ENCODE results near the gene GPR152.
A peak's percentile ranks its signal among the peaks of the same experiment; 100 is the strongest.
"Not testable (repeated sequence)": the region's sequence is repeated elsewhere in the genome, so short reads cannot be mapped to it uniquely, and the experiment has no call there.

GPR152 gene

GRCh38 chr11:67427364-67427859 is 25.1 kb downstream of the GPR152 start:
- not testable (repeated sequence) for DNase-seq (ENCODE audit: low read depth in 2 of 2)

- DNase-seq (ENCODE audit: low read depth in 2 of 2) = no peak
These were observed 28.5 kb downstream of the GPR152 start for GRCh38 chr11:67423891-67424613.

- no peak for DNase-seq (ENCODE audit: low read depth in 2 of 2)
These were observed 29.1 kb downstream of the GPR152 start for GRCh38 chr11:67423466-67423865.

- no peak for DNase-seq (ENCODE audit: low read depth in 2 of 2)
These were observed 29.6 kb downstream of the GPR152 start for GRCh38 chr11:67422891-67423290.

- no peak for DNase-seq (ENCODE audit: low read depth in 2 of 2)
These were observed 31.0 kb downstream of the GPR152 start for GRCh38 chr11:67421430-67422031.

- DNase-seq (ENCODE audit: low read depth in 2 of 2) = peak; percentile 96 to 98
These were observed 31.7 kb downstream of the GPR152 start for GRCh38 chr11:67420646-67421429.

GRCh38 chr11:67420147-67420645 is 32.3 kb downstream of the GPR152 start:
- no peak for DNase-seq (ENCODE audit: low read depth in 2 of 2)

- DNase-seq (ENCODE audit: low read depth in 2 of 2) = no peak
These were observed 33.0 kb downstream of the GPR152 start for GRCh38 chr11:67419325-67420049.

- no peak for DNase-seq (ENCODE audit: low read depth in 2 of 2)
These were observed 33.9 kb downstream of the GPR152 start for GRCh38 chr11:67418476-67419281.

GRCh38 chr11:67417425-67417824 is 35.1 kb downstream of the GPR152 start:
- no peak for DNase-seq (ENCODE audit: low read depth in 2 of 2)

GRCh38 chr11:67416416-67417335 is 35.9 kb downstream of the GPR152 start:
- peak; percentile 59 to 63 for DNase-seq (ENCODE audit: low read depth in 2 of 2)

- DNase-seq (ENCODE audit: low read depth in 2 of 2) = no peak
These were observed 36.8 kb downstream of the GPR152 start, which contains the start of gene CARNS1 for GRCh38 chr11:67415501-67416304. CARNS1 (plus strand) TSS chr11:67415678; CDS start chr11:67416200, 522 bp downstream.

- DNase-seq (ENCODE audit: low read depth in 2 of 2) = no peak
These were observed 39.2 kb downstream of the GPR152 start for GRCh38 chr11:67413266-67413849.

- no peak for DNase-seq (ENCODE audit: low read depth in 2 of 2)
These were observed 39.9 kb downstream of the GPR152 start for GRCh38 chr11:67412495-67413179.

GRCh38 chr11:67411785-67412152 is 40.8 kb downstream of the GPR152 start:
- no peak for DNase-seq (ENCODE audit: low read depth in 2 of 2)

GRCh38 chr11:67410984-67411784 is 41.3 kb downstream of the GPR152 start:
- no peak for DNase-seq (ENCODE audit: low read depth in 2 of 2)

- DNase-seq (ENCODE audit: low read depth in 2 of 2) = no peak
These were observed 42.1 kb downstream of the GPR152 start for GRCh38 chr11:67410369-67410831.

Data from activated CD8-positive, alpha-beta memory T cell treated with anti-CD3 and anti-CD28 coated beads for 4 hours (primary cell).